ENCODE results near the gene GPR4. TPM values are rescaled to one million over a fixed set of nuclear protein-coding genes. Genes with fewer than 3 reads are reported as not detected.

The GPR4 gene
- total RNA-seq, 1 experiment from 2014 or later = 0.07 TPM

DNA sequence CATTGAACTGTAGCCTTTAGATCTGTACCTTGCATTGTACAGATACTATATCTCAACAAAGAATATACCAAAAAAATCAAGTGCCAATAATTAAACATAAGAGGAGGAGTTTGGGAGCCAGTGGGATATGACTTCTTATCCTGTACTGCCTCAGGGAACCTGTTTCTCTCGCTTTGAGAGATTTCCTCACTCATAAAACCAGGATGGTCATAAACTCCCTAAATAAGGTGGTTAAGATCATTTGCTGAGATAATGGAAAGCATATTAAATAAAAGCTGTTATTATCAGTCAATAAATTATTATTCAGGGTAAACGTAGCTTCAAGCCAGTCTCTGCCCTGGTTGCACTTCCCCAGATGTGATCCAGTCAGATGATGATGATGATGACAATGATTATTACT is 34.4 kb downstream of the GPR4 start:
- Mint-ChIP-seq H3K27me3 (ENCODE audit: low read depth) (no peaks in the 10 kb centered on the region), H3K9me3 (no peaks in the 10 kb centered on the region), H3K4me3 (no peak overlapping the region), H3K27ac (no peak overlapping the region), H3K4me1 (peaks cover 16 to 17% of the 10 kb centered on the region in 2 experiments), H3K36me3 (ENCODE audit: insufficient read depth in 1 of 3, low read depth in 3 of 3) (no peaks in the 10 kb centered on the region; a peak in 2 of 7 replicates)
- H2BK5ac ChIP-seq (ENCODE audit: insufficient read length, low read length) = no peak overlapping the region
- H3K79me1 ChIP-seq (ENCODE audit: insufficient read depth, low read depth, low read length, poor library complexity, severe bottlenecking) = no peaks in the 10 kb centered on the region
- DNase-seq = no peak
- H2BK15ac ChIP-seq (ENCODE audit: low read depth, low read length) = no peak overlapping the region
- no peak overlapping the region for H3K23ac ChIP-seq (ENCODE audit: insufficient read length, low read depth, low read length)
- no CpG with 5 or more reads among the region's 2 CpGs for WGBS (ENCODE audit: extremely low coverage, insufficient read length, low lambda C conversion rate)
- H3K4me2 ChIP-seq (ENCODE audit: insufficient read depth, insufficient read length, low read length) = no peak overlapping the region
- no peaks in the 10 kb centered on the region for H3K27me3 ChIP-seq (ENCODE audit: insufficient read depth, low read length)
- no peak overlapping the region for H2BK20ac ChIP-seq (ENCODE audit: low read depth, low read length, poor library complexity, severe bottlenecking)
- no peak overlapping the region for H2AFZ ChIP-seq (ENCODE audit: low read length)
- no peak overlapping the region for H4K8ac ChIP-seq (replicated peaks; ENCODE audit: insufficient read length, low read depth, low read length)
- H3K9ac ChIP-seq (ENCODE audit: extremely low read depth, insufficient read length, low read length) = no peak overlapping the region
- peaks cover 2% of the 10 kb centered on the region for H4K20me1 ChIP-seq (ENCODE audit: control insufficient read depth, insufficient read depth, insufficient read length)
- TF ChIP-seq, protein P1, sequence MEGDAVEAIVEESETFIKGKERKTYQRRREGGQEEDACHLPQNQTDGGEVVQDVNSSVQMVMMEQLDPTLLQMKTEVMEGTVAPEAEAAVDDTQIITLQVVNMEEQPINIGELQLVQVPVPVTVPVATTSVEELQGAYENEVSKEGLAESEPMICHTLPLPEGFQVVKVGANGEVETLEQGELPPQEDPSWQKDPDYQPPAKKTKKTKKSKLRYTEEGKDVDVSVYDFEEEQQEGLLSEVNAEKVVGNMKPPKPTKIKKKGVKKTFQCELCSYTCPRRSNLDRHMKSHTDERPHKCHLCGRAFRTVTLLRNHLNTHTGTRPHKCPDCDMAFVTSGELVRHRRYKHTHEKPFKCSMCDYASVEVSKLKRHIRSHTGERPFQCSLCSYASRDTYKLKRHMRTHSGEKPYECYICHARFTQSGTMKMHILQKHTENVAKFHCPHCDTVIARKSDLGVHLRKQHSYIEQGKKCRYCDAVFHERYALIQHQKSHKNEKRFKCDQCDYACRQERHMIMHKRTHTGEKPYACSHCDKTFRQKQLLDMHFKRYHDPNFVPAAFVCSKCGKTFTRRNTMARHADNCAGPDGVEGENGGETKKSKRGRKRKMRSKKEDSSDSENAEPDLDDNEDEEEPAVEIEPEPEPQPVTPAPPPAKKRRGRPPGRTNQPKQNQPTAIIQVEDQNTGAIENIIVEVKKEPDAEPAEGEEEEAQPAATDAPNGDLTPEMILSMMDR (conservative IDR thresholded peaks at IDR 0.05) = no peak
- H4K5ac ChIP-seq (ENCODE audit: insufficient read length, low read depth, low read length) = no peak overlapping the region
- no peak overlapping the region for H2BK120ac ChIP-seq (ENCODE audit: low read depth, low read length, poor library complexity, severe bottlenecking)
- H3K18ac ChIP-seq (ENCODE audit: insufficient read length, low read depth, low read length) = no peak overlapping the region
- no peaks in the 10 kb centered on the region for H3K79me2 ChIP-seq (ENCODE audit: insufficient read depth, low read length)
- no peak overlapping the region for H3K27ac ChIP-seq (ENCODE audit: insufficient read length, low read depth, low read length)
- H3K9me3 ChIP-seq (ENCODE audit: control insufficient read depth, low read depth, low read length) = no peaks in the 10 kb centered on the region
- no peak overlapping the region for H4K91ac ChIP-seq (ENCODE audit: insufficient read length, low read depth, low read length)
- H3T11ph ChIP-seq (ENCODE audit: low read length) = no peak overlapping the region
- H3K4me1 ChIP-seq (ENCODE audit: insufficient read depth, low read length) = peaks cover 4% of the 10 kb centered on the region; the same call in 1 of the 2 replicates
- H3K4ac ChIP-seq (ENCODE audit: low read depth, low read length) = no peak overlapping the region
- no peak overlapping the region for H2AK5ac ChIP-seq (ENCODE audit: insufficient read length, low read length)
- no peaks in the 10 kb centered on the region for H3K23me2 ChIP-seq (ENCODE audit: insufficient read length, low read depth, low read length, poor library complexity, severe bottlenecking)
- no peak overlapping the region for H2BK12ac ChIP-seq (ENCODE audit: insufficient read length, low read depth, low read length)
- H3K14ac ChIP-seq (ENCODE audit: insufficient read depth, low read length) = no peak overlapping the region
- H3K56ac ChIP-seq (ENCODE audit: insufficient read length, low read depth, low read length) = no peak overlapping the region
